ENCODE data around the gene FAM171A1.
"Not testable (repeated sequence)": the region's sequence is repeated elsewhere in the genome, so short reads cannot be mapped to it uniquely, and the experiment has no call there.

The FAM171A1 gene

DNA sequence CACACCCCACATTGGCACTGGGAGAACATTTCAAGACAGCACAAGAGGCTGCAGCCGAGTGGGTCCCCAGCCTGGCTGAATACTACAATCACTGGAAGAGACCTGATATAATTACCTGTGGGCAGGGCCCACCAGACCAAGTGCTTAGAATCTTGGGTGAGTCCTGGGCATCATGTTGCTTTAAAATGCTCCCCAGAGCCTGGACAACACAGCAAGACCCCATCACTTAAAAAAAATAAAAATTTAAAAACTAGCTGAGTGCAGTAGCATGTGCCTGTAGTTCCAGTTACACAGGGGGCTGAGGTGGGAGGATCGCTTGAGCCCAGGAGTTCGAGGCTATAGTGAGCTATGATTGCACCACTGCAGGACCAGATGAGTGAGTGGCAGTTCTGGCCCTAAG lies 28.1 kb downstream of the FAM171A1 start:
- no peak for TF ChIP-seq EZH2phosphoT487 (IDR thresholded peaks at IDR 0.05; ENCODE audit: low read length)
- TF ChIP-seq, protein P1, sequence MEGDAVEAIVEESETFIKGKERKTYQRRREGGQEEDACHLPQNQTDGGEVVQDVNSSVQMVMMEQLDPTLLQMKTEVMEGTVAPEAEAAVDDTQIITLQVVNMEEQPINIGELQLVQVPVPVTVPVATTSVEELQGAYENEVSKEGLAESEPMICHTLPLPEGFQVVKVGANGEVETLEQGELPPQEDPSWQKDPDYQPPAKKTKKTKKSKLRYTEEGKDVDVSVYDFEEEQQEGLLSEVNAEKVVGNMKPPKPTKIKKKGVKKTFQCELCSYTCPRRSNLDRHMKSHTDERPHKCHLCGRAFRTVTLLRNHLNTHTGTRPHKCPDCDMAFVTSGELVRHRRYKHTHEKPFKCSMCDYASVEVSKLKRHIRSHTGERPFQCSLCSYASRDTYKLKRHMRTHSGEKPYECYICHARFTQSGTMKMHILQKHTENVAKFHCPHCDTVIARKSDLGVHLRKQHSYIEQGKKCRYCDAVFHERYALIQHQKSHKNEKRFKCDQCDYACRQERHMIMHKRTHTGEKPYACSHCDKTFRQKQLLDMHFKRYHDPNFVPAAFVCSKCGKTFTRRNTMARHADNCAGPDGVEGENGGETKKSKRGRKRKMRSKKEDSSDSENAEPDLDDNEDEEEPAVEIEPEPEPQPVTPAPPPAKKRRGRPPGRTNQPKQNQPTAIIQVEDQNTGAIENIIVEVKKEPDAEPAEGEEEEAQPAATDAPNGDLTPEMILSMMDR (IDR thresholded peaks at IDR 0.05; ENCODE audit: low read length) = no peak

GRCh38 chr10:15341502-15342128 lies 29.5 kb downstream of the FAM171A1 start:
- Histone ChIP-seq H4K20me1 (ENCODE audit: insufficient read depth, low read length) (no peaks in the 10 kb centered on the region), H3K4me2 (ENCODE audit: low read depth, low read length) (no peak overlapping the region), H3K9ac (ENCODE audit: low read length) (no peak overlapping the region), H3K27ac (ENCODE audit: low read length) (no peak overlapping the region), H3K27me3 (replicated peaks; ENCODE audit: insufficient read depth, low read length) (no peaks in the 10 kb centered on the region), H3K9me3 (replicated peaks; ENCODE audit: insufficient read depth, low read length) (no peaks in the 10 kb centered on the region), H3K9me2 (replicated peaks; ENCODE audit: insufficient read depth, low read length) (no peaks in the 10 kb centered on the region), H3K79me2 (ENCODE audit: low read length) (no peaks in the 10 kb centered on the region), H2AFZ (ENCODE audit: low read length) (no peak overlapping the region), H3K4me1 (ENCODE audit: low read length) (no peaks in the 10 kb centered on the region), H3K36me3 (replicated peaks; ENCODE audit: insufficient read depth, low read length) (no peaks in the 10 kb centered on the region), H3F3A (ENCODE audit: insufficient read depth, low read length) (no peaks in the 10 kb centered on the region), H3K4me3 (ENCODE audit: low read length) (no peak overlapping the region)
- no peak for DNase-seq
- no peak for TF ChIP-seq EZH2phosphoT487 (IDR thresholded peaks at IDR 0.05; ENCODE audit: low read length)
- TF ChIP-seq EZH2 (optimal IDR thresholded peaks at IDR 0.05; ENCODE audit: low read depth, low read length) = no peak
- TF ChIP-seq, protein P1 (IDR thresholded peaks at IDR 0.05; ENCODE audit: low read length) = no peak

More for the DNA sequence above, 28.1 kb downstream of the FAM171A1 start:
- Histone ChIP-seq H3K9me3 (replicated peaks; ENCODE audit: insufficient read depth, low read length) (no peaks in the 10 kb centered on the region), H3F3A (ENCODE audit: insufficient read depth, low read length) (no peaks in the 10 kb centered on the region), H4K20me1 (ENCODE audit: insufficient read depth, low read length) (no peaks in the 10 kb centered on the region), H3K4me2 (ENCODE audit: low read depth, low read length) (no peak overlapping the region), H2AFZ (ENCODE audit: low read length) (no peak overlapping the region), H3K27ac (ENCODE audit: low read length) (no peak overlapping the region), H3K4me3 (ENCODE audit: low read length) (no peak overlapping the region), H3K36me3 (replicated peaks; ENCODE audit: insufficient read depth, low read length) (no peaks in the 10 kb centered on the region), H3K27me3 (replicated peaks; ENCODE audit: insufficient read depth, low read length) (no peaks in the 10 kb centered on the region), H3K79me2 (ENCODE audit: low read length) (no peaks in the 10 kb centered on the region), H3K4me1 (ENCODE audit: low read length) (no peaks in the 10 kb centered on the region), H3K9me2 (replicated peaks; ENCODE audit: insufficient read depth, low read length) (no peaks in the 10 kb centered on the region), H3K9ac (ENCODE audit: low read length) (no peak overlapping the region)
- DNase-seq = no peak

DNA sequence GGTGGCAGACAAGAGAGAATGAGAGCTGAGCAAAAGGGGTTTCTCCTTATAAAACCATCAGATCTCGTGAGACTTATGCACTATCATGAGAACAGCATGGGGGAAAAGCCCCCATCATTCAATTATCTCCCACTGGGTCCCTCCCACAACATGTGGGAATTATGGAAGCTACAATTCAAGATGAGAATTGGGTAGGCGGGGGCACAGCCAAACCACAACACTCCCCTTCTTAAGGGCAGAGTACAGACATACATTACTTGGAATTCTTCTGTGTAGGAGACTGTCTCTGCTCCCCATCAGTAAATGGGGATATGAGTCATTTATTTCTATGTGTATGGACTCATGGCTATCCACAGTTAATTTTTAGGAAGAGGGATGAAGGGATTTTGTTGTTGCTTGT lies 31.2 kb downstream of the FAM171A1 start:
- H3K27me3 ChIP-seq (replicated peaks; ENCODE audit: insufficient read depth, low read length) = no peaks in the 10 kb centered on the region
- H3K9ac ChIP-seq (ENCODE audit: low read length) = no peak overlapping the region
- H3F3A ChIP-seq (ENCODE audit: insufficient read depth, low read length) = no peaks in the 10 kb centered on the region
- TF ChIP-seq, protein P1 (IDR thresholded peaks at IDR 0.05; ENCODE audit: low read length) = no peak
- TF ChIP-seq EZH2phosphoT487 (IDR thresholded peaks at IDR 0.05; ENCODE audit: low read length) (no peak), EZH2 (optimal IDR thresholded peaks at IDR 0.05; ENCODE audit: low read depth, low read length) (no peak)
- H4K20me1 ChIP-seq (ENCODE audit: insufficient read depth, low read length) = no peaks in the 10 kb centered on the region
- H3K79me2 ChIP-seq (ENCODE audit: low read length) = no peaks in the 10 kb centered on the region
- H3K4me3 ChIP-seq (ENCODE audit: low read length) = no peak overlapping the region
- H3K4me2 ChIP-seq (ENCODE audit: low read depth, low read length) = no peak overlapping the region
- no peak for DNase-seq
- H3K36me3 ChIP-seq (replicated peaks; ENCODE audit: insufficient read depth, low read length) = no peaks in the 10 kb centered on the region
- H3K9me3 ChIP-seq (replicated peaks; ENCODE audit: insufficient read depth, low read length) = no peaks in the 10 kb centered on the region
- H3K9me2 ChIP-seq (replicated peaks; ENCODE audit: insufficient read depth, low read length) = no peaks in the 10 kb centered on the region
- H3K4me1 ChIP-seq (ENCODE audit: low read length) = 0 out of 2 replicates have a peak, but pooled peaks cover 3% of the 10 kb centered on the region
- no peak overlapping the region for H2AFZ ChIP-seq (ENCODE audit: low read length)
- H3K27ac ChIP-seq (ENCODE audit: low read length) = no peak overlapping the region

DNA sequence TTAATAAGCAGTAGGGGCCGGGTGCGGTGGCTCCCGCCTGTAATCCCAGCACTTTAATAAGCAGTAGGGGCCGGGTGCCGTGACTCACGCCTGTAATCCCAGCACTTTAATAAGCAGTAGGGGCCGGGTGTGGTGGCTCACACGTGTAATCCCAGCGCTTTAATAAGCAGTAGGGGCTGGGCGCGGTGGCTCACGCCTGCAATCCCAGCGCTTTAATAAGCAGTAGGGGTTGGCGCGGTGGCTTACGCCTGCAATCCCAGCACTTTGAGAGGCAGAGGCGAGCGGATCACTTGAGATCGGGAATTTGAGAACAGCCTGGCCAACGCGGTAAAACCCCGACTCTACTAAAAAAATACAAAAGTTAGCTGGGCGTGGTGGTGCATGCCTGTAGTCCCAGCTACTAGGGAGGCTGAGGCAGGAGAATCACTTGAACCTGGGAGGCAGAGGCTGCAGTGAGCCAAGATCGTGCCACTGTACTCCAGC lies 33.6 kb downstream of the FAM171A1 start:
- not testable (repeated sequence) for H3K36me3 ChIP-seq (replicated peaks; ENCODE audit: insufficient read depth, low read length); H3K4me1 ChIP-seq (ENCODE audit: low read length); H3K79me2 ChIP-seq (ENCODE audit: low read length); H3K9me3 ChIP-seq (replicated peaks; ENCODE audit: insufficient read depth, low read length); H2AFZ ChIP-seq (ENCODE audit: low read length); H3K27ac ChIP-seq (ENCODE audit: low read length); H3K4me3 ChIP-seq (ENCODE audit: low read length); H3F3A ChIP-seq (ENCODE audit: insufficient read depth, low read length); H3K4me2 ChIP-seq (ENCODE audit: low read depth, low read length); H3K27me3 ChIP-seq (replicated peaks; ENCODE audit: insufficient read depth, low read length); DNase-seq; H3K9ac ChIP-seq (ENCODE audit: low read length); H3K9me2 ChIP-seq (replicated peaks; ENCODE audit: insufficient read depth, low read length); H4K20me1 ChIP-seq (ENCODE audit: insufficient read depth, low read length)
